H9 (cell line): ENCODE results near the gene USP6NL. TPM values are rescaled to one million over a fixed set of nuclear protein-coding genes. Genes with fewer than 3 reads are reported as not detected.

Experiments used
- DNase-seq: peaks from one replicate; pipeline ENCODE4 v3.0.0-alpha.2; 2017
- H2AFZ ChIP-seq: one replicate; pipeline ENCODE4 v1.6.1; 2013; ENCODE audit warnings: mild to moderate bottlenecking, low read length, control low read depth, moderate library complexity
- H2AK5ac ChIP-seq: 2 replicates; pipeline ENCODE4 v1.6.1; 2013; ENCODE audit warnings: low read length, control low read depth, mixed read lengths; ENCODE audit not compliant: insufficient read length
- H2BK120ac ChIP-seq: one replicate; pipeline ENCODE4 v1.6.1; 2013; ENCODE audit warnings: low read depth, mild to moderate bottlenecking, low read length, control low read depth, inconsistent platforms; ENCODE audit not compliant: poor library complexity, severe bottlenecking
- H2BK12ac ChIP-seq: 2 replicates; pipeline ENCODE4 v1.6.1; 2013; ENCODE audit warnings: low read length, control low read depth, mixed read lengths, low read depth; ENCODE audit not compliant: insufficient read length
- H2BK15ac ChIP-seq: 2 replicates; pipeline ENCODE4 v1.6.1; 2013; ENCODE audit warnings: low read depth, low read length, control low read depth
- H2BK20ac ChIP-seq: one replicate; pipeline ENCODE4 v1.6.1; 2013; ENCODE audit warnings: low read depth, mild to moderate bottlenecking, low read length, control low read depth, inconsistent platforms; ENCODE audit not compliant: poor library complexity, severe bottlenecking
- H2BK5ac ChIP-seq: 2 replicates; pipeline ENCODE4 v1.6.1; 2013; ENCODE audit warnings: low read length, control low read depth, mixed read lengths; ENCODE audit not compliant: insufficient read length
- H3K14ac ChIP-seq: 2 replicates; pipeline ENCODE4 v1.6.1; 2013; ENCODE audit warnings: low read length, control low read depth; ENCODE audit not compliant: insufficient read depth
- H3K18ac ChIP-seq: 2 replicates; pipeline ENCODE4 v1.6.1; 2013; ENCODE audit warnings: low read depth, mild to moderate bottlenecking, mixed read lengths, low read length, control low read depth; ENCODE audit not compliant: insufficient read length
- H3K23ac ChIP-seq: 2 replicates; pipeline ENCODE4 v1.6.1; 2013; ENCODE audit warnings: low read length, control low read depth, mixed read lengths, low read depth; ENCODE audit not compliant: insufficient read length
- H3K23me2 ChIP-seq: 2 replicates; pipeline ENCODE4 v1.6.1; 2013; ENCODE audit warnings: low read depth, mild to moderate bottlenecking, mixed read lengths, low read length, control low read depth; ENCODE audit not compliant: insufficient read length, poor library complexity, severe bottlenecking
- H3K27ac ChIP-seq: 2 replicates; pipeline ENCODE4 v1.5.1; 2013; ENCODE audit warnings: low read length, control low read depth, mixed read lengths, low read depth; ENCODE audit not compliant: insufficient read length
- H3K27me3 ChIP-seq: 2 replicates; pipeline ENCODE4 v1.6.1; 2013; ENCODE audit warnings: low read length, control low read depth, inconsistent platforms; ENCODE audit not compliant: insufficient read depth
- H3K4ac ChIP-seq: 2 replicates; pipeline ENCODE4 v1.6.1; 2013; ENCODE audit warnings: low read depth, mild to moderate bottlenecking, control low read depth, inconsistent platforms, low read length, moderate library complexity
- H3K4me1 ChIP-seq: 2 replicates; pipeline ENCODE4 v1.6.1; 2013; ENCODE audit warnings: low read length, control low read depth, inconsistent platforms; ENCODE audit not compliant: insufficient read depth
- H3K4me2 ChIP-seq: 2 replicates; pipeline ENCODE4 v1.6.1; 2013; ENCODE audit warnings: low read length, control low read depth, mixed read lengths; ENCODE audit not compliant: insufficient read length, insufficient read depth
- H3K56ac ChIP-seq: 2 replicates; pipeline ENCODE4 v1.6.1; 2013; ENCODE audit warnings: low read depth, mild to moderate bottlenecking, mixed read lengths, low read length, control low read depth; ENCODE audit not compliant: insufficient read length
- H3K79me1 ChIP-seq: 2 replicates; pipeline ENCODE4 v1.6.1; 2013; ENCODE audit warnings: low read depth, mild to moderate bottlenecking, moderate library complexity, low read length, control low read depth, inconsistent platforms; ENCODE audit not compliant: insufficient read depth, poor library complexity, severe bottlenecking
- H3K79me2 ChIP-seq: 2 replicates; pipeline ENCODE4 v1.6.1; 2013; ENCODE audit warnings: low read length, control low read depth, inconsistent platforms; ENCODE audit not compliant: insufficient read depth
- H3K9ac ChIP-seq: 2 replicates; pipeline ENCODE4 v1.6.1; 2013; ENCODE audit warnings: low read length, control low read depth, mixed read lengths; ENCODE audit not compliant: insufficient read length; ENCODE audit errors: extremely low read depth
- H3K9me3 ChIP-seq: one replicate; pipeline ENCODE4 v1.6.1; 2013; ENCODE audit warnings: low read depth, low read length, inconsistent platforms; ENCODE audit not compliant: control insufficient read depth
- H3T11ph ChIP-seq: one replicate; pipeline ENCODE4 v1.6.1; 2013; ENCODE audit warnings: mild to moderate bottlenecking, low read length, control low read depth, inconsistent platforms
- H4K20me1 ChIP-seq: one replicate; pipeline ENCODE4 v1.6.1; 2013; ENCODE audit not compliant: control insufficient read depth, insufficient read length, insufficient read depth
- H4K5ac ChIP-seq: 2 replicates; pipeline ENCODE4 v1.6.1; 2013; ENCODE audit warnings: low read depth, mild to moderate bottlenecking, mixed read lengths, low read length, control low read depth; ENCODE audit not compliant: insufficient read length
- H4K8ac ChIP-seq: replicated peaks from 2 replicates; pipeline ENCODE4 v1.6.1; 2013; ENCODE audit warnings: low read length, control low read depth, mixed read lengths, low read depth; ENCODE audit not compliant: insufficient read length
- H4K91ac ChIP-seq: 2 replicates; pipeline ENCODE4 v1.6.1; 2013; ENCODE audit warnings: low read depth, mild to moderate bottlenecking, moderate library complexity, mixed read lengths, low read length, control low read depth; ENCODE audit not compliant: insufficient read length
- H3K27ac Mint-ChIP-seq, 3 experiments: 2 replicates in 2 of 3; 3 replicates in 1 of 3; pipeline ENCODE4 v1.8.0; 2020 to 2021; ENCODE audit warnings: mixed read lengths in 3 of 3, mild to moderate bottlenecking in 1 of 3, moderate library complexity in 1 of 3
- H3K27me3 Mint-ChIP-seq: 2 replicates; pipeline ENCODE4 v1.8.0; 2021; ENCODE audit warnings: low read depth, mild to moderate bottlenecking, moderate library complexity, mixed read lengths
- H3K36me3 Mint-ChIP-seq, 3 experiments: 2 replicates in 2 of 3; 3 replicates in 1 of 3; pipeline ENCODE4 v1.8.0; 2020 to 2021; ENCODE audit warnings: low read depth in 3 of 3, mixed read lengths in 3 of 3; ENCODE audit not compliant: insufficient read depth in 1 of 3
- H3K4me1 Mint-ChIP-seq, 2 experiments: 2 replicates each; pipeline ENCODE4 v1.8.0; 2020; ENCODE audit warnings: mixed read lengths in 2 of 2
- H3K4me3 Mint-ChIP-seq, 2 experiments: 2 replicates in 1 of 2; 3 replicates in 1 of 2; pipeline ENCODE4 v1.8.0; 2020 to 2021; ENCODE audit warnings: mild to moderate bottlenecking in 2 of 2, mixed read lengths in 2 of 2, moderate library complexity in 1 of 2
- H3K9me3 Mint-ChIP-seq, 2 experiments: 2 replicates in 1 of 2; 3 replicates in 1 of 2; pipeline ENCODE4 v1.8.0; 2020; ENCODE audit warnings: mild to moderate bottlenecking in 2 of 2, mixed read lengths in 2 of 2, moderate library complexity in 1 of 2
- CTCF ChIP-seq: fragments of 200-600 bp; sonication (generic); conservative IDR thresholded peaks from 3 replicates; pipeline ENCODE4 v1.8.0; 2021; ENCODE audit warnings: antibody characterized with exemption, mild to moderate bottlenecking
- WGBS: extraction: QIAGEN DNeasy Blood & Tissue Kit; methylation state at CpG from one replicate; pipeline ENCODE4 v1.1.7; 2013; ENCODE audit warnings: missing lambda C conversion rate, low lambda C conversion rate, mixed read lengths; ENCODE audit not compliant: insufficient read length; ENCODE audit errors: extremely low coverage; 5-methylcytosine and 5-hydroxymethylcytosine counted together
- total RNA-seq: library from RNA; stranded (reverse); gene quantifications from 2 replicates; pipeline ENCODE4 v1.2.1, GENCODE V29; 2021

Gene USP6NL
- total RNA-seq, 1 experiment from 2014 or later = 28.3 TPM

- H3K18ac ChIP-seq = no peak overlapping the region
- H3K9ac ChIP-seq = no peak overlapping the region
- H4K91ac ChIP-seq = no peak overlapping the region
- H2BK12ac ChIP-seq = no peak overlapping the region
- peaks cover 2% of the 10 kb centered on the region for H3K27me3 Mint-ChIP-seq
- no peak overlapping the region for H3K4me3 Mint-ChIP-seq
- no peak overlapping the region for H4K5ac ChIP-seq
- no peaks in the 10 kb centered on the region for H3K23me2 ChIP-seq
- H2BK20ac ChIP-seq = no peak overlapping the region
- no peaks in the 10 kb centered on the region for H3K9me3 Mint-ChIP-seq
- peaks cover 16 to 19% of the 10 kb centered on the region in 2 experiments for H3K4me1 Mint-ChIP-seq
- no peak overlapping the region for H3K14ac ChIP-seq
- H4K20me1 ChIP-seq = peaks cover 2% of the 10 kb centered on the region
- no peaks in the 10 kb centered on the region for H3K79me2 ChIP-seq
- H3K23ac ChIP-seq = no peak overlapping the region
- H3K56ac ChIP-seq = no peak overlapping the region
- TF ChIP-seq CTCF = no peak
- H2BK5ac ChIP-seq = no peak overlapping the region
- no CpG with 5 or more reads among the region's 13 CpGs for WGBS
- no peak overlapping the region for H3K4ac ChIP-seq
- H2BK120ac ChIP-seq = no peak overlapping the region
- H3K4me2 ChIP-seq = no peak overlapping the region
- H3K9me3 ChIP-seq = no peaks in the 10 kb centered on the region
- no peak overlapping the region for H2AK5ac ChIP-seq
- DNase-seq = peak; percentile 22
- H3K79me1 ChIP-seq = no peaks in the 10 kb centered on the region
- no peak overlapping the region for H3K27ac ChIP-seq
- no peak overlapping the region for H3T11ph ChIP-seq
- no peak overlapping the region for H2BK15ac ChIP-seq
- peaks cover 0 to 8% (median 4%) of the 10 kb centered on the region in 3 experiments; a peak in 2 of 7 replicates for H3K36me3 Mint-ChIP-seq
- H2AFZ ChIP-seq = no peak overlapping the region
- no peaks in the 10 kb centered on the region for H3K4me1 ChIP-seq
- H4K8ac ChIP-seq = no peak overlapping the region
- no peaks in the 10 kb centered on the region for H3K27me3 ChIP-seq
- H3K27ac Mint-ChIP-seq = no peak overlapping the region; a peak in 1 of 7 replicates
Observed at GRCh38 chr10:11451640-11452260, 159.7 kb downstream of the USP6NL start.
